HG03108 (cell line): ENCODE measurements around the gene ADCY3.

Experiments
- ATAC-seq: cut with Tn5 transposase; IDR thresholded peaks from one replicate; pipeline ENCODE4 v1.9.1; 2021; ENCODE audit warnings: moderate library complexity; ENCODE audit not compliant: unreplicated experiment

Gene ADCY3

GRCh38 chr2:24877646-24878045 lies 42.4 kb downstream of the ADCY3 start:
- no peak for ATAC-seq

GRCh38 chr2:24877067-24877466 lies 43.0 kb downstream of the ADCY3 start:
- ATAC-seq: no peak

GRCh38 chr2:24875901-24876300 lies 44.1 kb downstream of the ADCY3 start:
- ATAC-seq: no peak

GRCh38 chr2:24875272-24875671 lies 44.8 kb downstream of the ADCY3 start:
- ATAC-seq: no peak

GRCh38 chr2:24874035-24874434 lies 46.0 kb downstream of the ADCY3 start:
- no peak for ATAC-seq

- no peak for ATAC-seq
Measured at GRCh38 chr2:24873619-24874018, 46.4 kb downstream of the ADCY3 start.

GRCh38 chr2:24872344-24873115 lies 47.5 kb downstream of the ADCY3 start:
- no peak for ATAC-seq

GRCh38 chr2:24871852-24872333 lies 48.1 kb downstream of the ADCY3 start:
- no peak for ATAC-seq

- no peak for ATAC-seq
Measured at GRCh38 chr2:24870891-24871705, 48.9 kb downstream of the ADCY3 start.

GRCh38 chr2:24870440-24870839 lies 49.6 kb downstream of the ADCY3 start:
- no peak for ATAC-seq

- ATAC-seq: no peak
Measured at GRCh38 chr2:24866946-24867345, 53.1 kb downstream of the ADCY3 start.

GRCh38 chr2:24863641-24864040 lies 56.4 kb downstream of the ADCY3 start:
- ATAC-seq: no peak

- no peak for ATAC-seq
Measured at GRCh38 chr2:24861500-24861899, 58.5 kb downstream of the ADCY3 start.

- no peak for ATAC-seq
Measured at GRCh38 chr2:24860631-24861030, 59.4 kb downstream of the ADCY3 start.

- no peak for ATAC-seq
Measured at GRCh38 chr2:24859968-24860600, 60.0 kb downstream of the ADCY3 start.

GRCh38 chr2:24858996-24859395 lies 61.0 kb downstream of the ADCY3 start:
- no peak for ATAC-seq

GRCh38 chr2:24857746-24858145 lies 62.3 kb downstream of the ADCY3 start:
- ATAC-seq: no peak

GRCh38 chr2:24856791-24857211 lies 63.2 kb downstream of the ADCY3 start:
- no peak for ATAC-seq

GRCh38 chr2:24855726-24856125 lies 64.3 kb downstream of the ADCY3 start:
- no peak for ATAC-seq

GRCh38 chr2:24855022-24855622 lies 64.9 kb downstream of the ADCY3 start:
- ATAC-seq: no peak

GRCh38 chr2:24853996-24854395 lies 66.0 kb downstream of the ADCY3 start:
- ATAC-seq: no peak
